Neural cell (in vitro differentiated cells): Measurements from ENCODE around the gene MON2. TPM values are rescaled to one million over a fixed set of nuclear protein-coding genes. Genes with fewer than 3 reads are reported as not detected.

Source experiments
- H2AFZ ChIP-seq: fragments of 200-600, 300-800 bp; sonication (generic), shearing (Covaris generic); 2 replicates; pipeline ENCODE4 v1.6.0; 2014; ENCODE audit warnings: low read depth, mild to moderate bottlenecking, antibody characterized with exemption, low read length, moderate library complexity
- H3F3A ChIP-seq: fragments of 200-600 bp; shearing (Covaris generic); 2 replicates; pipeline ENCODE4 v1.6.1; 2016; ENCODE audit warnings: mild to moderate bottlenecking, moderate library complexity, mixed read lengths, antibody characterized with exemption, low read length; ENCODE audit not compliant: insufficient read depth, poor library complexity, severe bottlenecking
- H3K27ac ChIP-seq: fragments of 200-600, 300-800 bp; sonication (generic), shearing (Covaris generic); 2 replicates; pipeline ENCODE4 v1.5.1; 2014; ENCODE audit warnings: mild to moderate bottlenecking, low read length, moderate library complexity
- H3K27me3 ChIP-seq: fragments of 300-800, 200-600 bp; sonication (generic), shearing (Covaris generic); 2 replicates; pipeline ENCODE4 v1.6.0; 2014; ENCODE audit warnings: mild to moderate bottlenecking, low read depth, low read length, moderate library complexity; ENCODE audit not compliant: insufficient read depth
- H3K36me3 ChIP-seq: fragments of 300-800, 200-600 bp; sonication (generic), shearing (Covaris generic); 2 replicates; pipeline ENCODE4 v1.5.1; 2014; ENCODE audit warnings: mild to moderate bottlenecking, antibody characterized with exemption, low read length, moderate library complexity; ENCODE audit not compliant: insufficient read depth
- H3K4me2 ChIP-seq: fragments of 300-800, 200-600 bp; sonication (generic), shearing (Covaris generic); 2 replicates; pipeline ENCODE4 v1.6.0; 2014; ENCODE audit warnings: mild to moderate bottlenecking, low read length
- H3K4me3 ChIP-seq: fragments of 300-800, 200-600 bp; sonication (generic), shearing (Covaris generic); 2 replicates; pipeline ENCODE4 v1.5.1; 2014; ENCODE audit warnings: mild to moderate bottlenecking, low read length, moderate library complexity
- H3K79me2 ChIP-seq: fragments of 200-600 bp; shearing (Covaris generic); replicated peaks from 2 replicates; pipeline ENCODE4 v1.6.0; 2014; ENCODE audit warnings: mild to moderate bottlenecking, low read length, moderate library complexity; ENCODE audit not compliant: insufficient read depth
- H3K9ac ChIP-seq: fragments of 300-800, 200-600 bp; sonication (generic), shearing (Covaris generic); 2 replicates; pipeline ENCODE4 v1.6.1; 2016; ENCODE audit warnings: mild to moderate bottlenecking, low read length, mixed read lengths
- H3K9me2 ChIP-seq: fragments of 200-600 bp; shearing (Covaris generic); 2 replicates; pipeline ENCODE4 v1.6.1; 2016; ENCODE audit warnings: mild to moderate bottlenecking, low read length, mixed read lengths; ENCODE audit not compliant: insufficient read depth
- H3K9me3 ChIP-seq: fragments of 200-600, 300-800 bp; sonication (generic), shearing (Covaris generic); 2 replicates; pipeline ENCODE4 v1.6.1; 2016; ENCODE audit warnings: mild to moderate bottlenecking, mixed run types, low read length, moderate library complexity, mixed read lengths
- H4K20me1 ChIP-seq: fragments of 200-600 bp; shearing (Covaris generic); 2 replicates; pipeline ENCODE4 v1.6.1; 2016; ENCODE audit warnings: mild to moderate bottlenecking, mixed run types; ENCODE audit not compliant: insufficient read depth
- CTCF ChIP-seq: fragments of 450-650 bp; IDR thresholded peaks from 2 replicates; pipeline ENCODE4 v1.5.1; 2014; ENCODE audit warnings: antibody characterized with exemption, mild to moderate bottlenecking, moderate library complexity; ENCODE audit not compliant: poor library complexity, severe bottlenecking
- EP300 ChIP-seq: fragments of 450-650 bp; conservative IDR thresholded peaks from 2 replicates; pipeline ENCODE4 v1.6.1; 2014; ENCODE audit warnings: antibody characterized with exemption, mild to moderate bottlenecking, moderate library complexity; ENCODE audit not compliant: poor library complexity, severe bottlenecking
- EZH2 ChIP-seq: fragments of 200-600, 300-800 bp; shearing (Covaris generic), sonication (generic); IDR thresholded peaks from 2 replicates; pipeline ENCODE4 v1.6.1; 2014; ENCODE audit warnings: antibody characterized with exemption, low read length, borderline replicate concordance, mild to moderate bottlenecking; ENCODE audit not compliant: insufficient read depth, poor library complexity, severe bottlenecking
- MXI1 ChIP-seq: fragments of 450-650 bp; conservative IDR thresholded peaks from 2 replicates; pipeline ENCODE4 v1.6.1; 2014; ENCODE audit warnings: antibody characterized with exemption, mild to moderate bottlenecking; ENCODE audit not compliant: poor library complexity, severe bottlenecking
- POLR2AphosphoS5 ChIP-seq: IDR thresholded peaks from 2 replicates; pipeline ENCODE4 v1.6.1; 2012
- RAD21 ChIP-seq: fragments of 450-650 bp; conservative IDR thresholded peaks from 2 replicates; pipeline ENCODE4 v1.6.1; 2014; ENCODE audit warnings: antibody characterized with exemption, mild to moderate bottlenecking, moderate library complexity
- REST ChIP-seq: IDR thresholded peaks from 2 replicates; pipeline ENCODE4 v1.6.1; 2012; ENCODE audit warnings: borderline replicate concordance
- SMC3 ChIP-seq: fragments of 450-650 bp; conservative IDR thresholded peaks from 2 replicates; pipeline ENCODE4 v1.6.1; 2014; ENCODE audit warnings: antibody characterized with exemption, mild to moderate bottlenecking, moderate library complexity; ENCODE audit not compliant: poor library complexity
- TAF1 ChIP-seq: IDR thresholded peaks from 2 replicates; pipeline ENCODE4 v1.6.1; 2012; ENCODE audit warnings: low read depth
- polyA plus RNA-seq: library from polyadenylated mRNA; depleted of rRNA; stranded (reverse); fragments of >200 nt; gene quantifications from 2 replicates; pipeline ENCODE4 v1.2.3, GENCODE V29; 2014

The MON2 gene
- polyA plus RNA-seq, 1 donor from 2014 or later, result 44.2 TPM

- Histone ChIP-seq H3K9me3 (no peaks in the 10 kb centered on the region), H2AFZ (no peak overlapping the region), H3K4me3 (no peak overlapping the region), H3K27me3 (no peaks in the 10 kb centered on the region), H3F3A (no peaks in the 10 kb centered on the region), H3K79me2 (peaks cover 8% of the 10 kb centered on the region), H3K9me2 (no peaks in the 10 kb centered on the region), H3K27ac (no peak overlapping the region), H4K20me1 (no peaks in the 10 kb centered on the region), H3K9ac (no peak overlapping the region), H3K36me3 (peaks cover 3% of the 10 kb centered on the region), H3K4me2 (no peak overlapping the region)
- TF ChIP-seq RAD21, result no peak
- TF ChIP-seq REST, result no peak
- TF ChIP-seq TAF1, result no peak
- no peak for TF ChIP-seq EP300
- no peak for TF ChIP-seq MXI1
- no peak for TF ChIP-seq CTCF
- no peak for TF ChIP-seq SMC3
- no peak for TF ChIP-seq EZH2
- TF ChIP-seq POLR2AphosphoS5, result no peak
Measured at GRCh38 chr12:62482769-62483168, 16.1 kb downstream of the MON2 start.

- H3K4me2 ChIP-seq, result no peak overlapping the region
Measured at GRCh38 chr12:62484233-62484632, 17.6 kb downstream of the MON2 start.

More at GRCh38 chr12:62484233-62484632, 17.6 kb downstream of the MON2 start:
- Histone ChIP-seq H3K27me3 (no peaks in the 10 kb centered on the region), H3K9ac (no peak overlapping the region), H3K9me3 (no peaks in the 10 kb centered on the region), H3K4me3 (no peak overlapping the region), H4K20me1 (no peaks in the 10 kb centered on the region), H3K79me2 (peaks cover 8% of the 10 kb centered on the region), H3K9me2 (no peaks in the 10 kb centered on the region), H3K36me3 (peaks cover 3% of the 10 kb centered on the region), H2AFZ (no peak overlapping the region), H3K27ac (no peak overlapping the region), H3F3A (no peaks in the 10 kb centered on the region)
- TF ChIP-seq SMC3 (no peak), REST (no peak), POLR2AphosphoS5 (no peak), EZH2 (no peak), TAF1 (no peak)
